Measurements from ENCODE around the gene SLC6A9.

The SLC6A9 gene

DNA sequence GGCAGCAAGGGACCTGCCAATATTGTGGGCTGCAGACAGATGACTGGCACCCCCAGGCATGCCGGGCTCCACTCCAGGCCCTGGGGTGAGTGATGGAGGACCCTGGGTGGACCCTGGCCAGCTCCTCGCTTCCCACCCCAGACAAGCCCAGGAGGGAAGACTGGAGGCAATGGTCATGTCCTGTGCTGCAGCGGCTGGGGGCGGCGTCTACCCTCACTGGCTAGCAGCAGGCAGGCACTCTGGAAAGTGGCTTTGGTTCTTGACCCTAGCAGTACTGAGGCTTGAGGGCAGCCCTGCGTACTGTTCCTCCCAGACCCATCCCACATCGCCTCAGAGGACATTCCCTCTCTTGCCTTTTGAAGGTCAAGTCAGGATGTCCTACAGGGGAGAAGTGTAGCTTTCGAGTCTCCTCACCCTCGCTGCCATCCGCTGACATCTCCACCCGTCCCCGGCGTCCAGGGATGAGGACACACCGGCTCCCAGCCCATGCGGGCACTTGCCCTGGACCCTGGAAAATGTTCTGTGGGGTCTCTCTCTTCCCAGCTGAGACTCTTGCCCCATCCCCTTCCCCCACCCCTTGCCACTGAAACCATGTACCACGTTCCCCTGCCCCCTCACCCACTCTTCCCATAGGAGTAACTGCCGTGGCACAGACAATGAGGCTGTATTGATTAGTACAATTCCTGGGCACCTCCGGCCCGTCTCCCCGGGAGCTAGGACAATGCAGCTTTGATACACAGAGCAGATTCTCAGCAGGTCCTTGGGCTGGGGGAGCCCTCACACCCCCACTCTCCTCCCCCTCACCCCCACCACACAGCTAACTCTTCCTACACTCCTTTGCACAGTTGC is 15.0 kb downstream of the SLC6A9 start:
- TF ChIP-seq NFIC (IDR thresholded peaks at IDR 0.05) = no peak

- TF ChIP-seq EP300 (IDR thresholded peaks at IDR 0.05; ENCODE audit: borderline replicate concordance) (no peak), NFIC (IDR thresholded peaks at IDR 0.05) (no peak), MAX (IDR thresholded peaks at IDR 0.05) (no peak), TCF12 (IDR thresholded peaks at IDR 0.05; ENCODE audit: low read depth) (no peak), ZBTB7A (IDR thresholded peaks at IDR 0.05; ENCODE audit: low read depth) (no peak), CREB1 (IDR thresholded peaks at IDR 0.05; ENCODE audit: low read depth) (no peak), TEAD4 (IDR thresholded peaks at IDR 0.05) (no peak), RAD21 (IDR thresholded peaks at IDR 0.05; ENCODE audit: low read depth) (no peak), YY1 (IDR thresholded peaks at IDR 0.05; ENCODE audit: low read depth) (no peak), EGR1 (IDR thresholded peaks at IDR 0.05) (no peak), TAF1 (IDR thresholded peaks at IDR 0.05; ENCODE audit: low read depth) (no peak), FOXM1 (IDR thresholded peaks at IDR 0.05; ENCODE audit: borderline replicate concordance, low read depth) (no peak), CEBPB (IDR thresholded peaks at IDR 0.05) (no peak)
- TF ChIP-seq, protein P1, sequence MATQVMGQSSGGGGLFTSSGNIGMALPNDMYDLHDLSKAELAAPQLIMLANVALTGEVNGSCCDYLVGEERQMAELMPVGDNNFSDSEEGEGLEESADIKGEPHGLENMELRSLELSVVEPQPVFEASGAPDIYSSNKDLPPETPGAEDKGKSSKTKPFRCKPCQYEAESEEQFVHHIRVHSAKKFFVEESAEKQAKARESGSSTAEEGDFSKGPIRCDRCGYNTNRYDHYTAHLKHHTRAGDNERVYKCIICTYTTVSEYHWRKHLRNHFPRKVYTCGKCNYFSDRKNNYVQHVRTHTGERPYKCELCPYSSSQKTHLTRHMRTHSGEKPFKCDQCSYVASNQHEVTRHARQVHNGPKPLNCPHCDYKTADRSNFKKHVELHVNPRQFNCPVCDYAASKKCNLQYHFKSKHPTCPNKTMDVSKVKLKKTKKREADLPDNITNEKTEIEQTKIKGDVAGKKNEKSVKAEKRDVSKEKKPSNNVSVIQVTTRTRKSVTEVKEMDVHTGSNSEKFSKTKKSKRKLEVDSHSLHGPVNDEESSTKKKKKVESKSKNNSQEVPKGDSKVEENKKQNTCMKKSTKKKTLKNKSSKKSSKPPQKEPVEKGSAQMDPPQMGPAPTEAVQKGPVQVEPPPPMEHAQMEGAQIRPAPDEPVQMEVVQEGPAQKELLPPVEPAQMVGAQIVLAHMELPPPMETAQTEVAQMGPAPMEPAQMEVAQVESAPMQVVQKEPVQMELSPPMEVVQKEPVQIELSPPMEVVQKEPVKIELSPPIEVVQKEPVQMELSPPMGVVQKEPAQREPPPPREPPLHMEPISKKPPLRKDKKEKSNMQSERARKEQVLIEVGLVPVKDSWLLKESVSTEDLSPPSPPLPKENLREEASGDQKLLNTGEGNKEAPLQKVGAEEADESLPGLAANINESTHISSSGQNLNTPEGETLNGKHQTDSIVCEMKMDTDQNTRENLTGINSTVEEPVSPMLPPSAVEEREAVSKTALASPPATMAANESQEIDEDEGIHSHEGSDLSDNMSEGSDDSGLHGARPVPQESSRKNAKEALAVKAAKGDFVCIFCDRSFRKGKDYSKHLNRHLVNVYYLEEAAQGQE (IDR thresholded peaks at IDR 0.05; ENCODE audit: low read depth) = no peak
- TF ChIP-seq, protein P2, sequence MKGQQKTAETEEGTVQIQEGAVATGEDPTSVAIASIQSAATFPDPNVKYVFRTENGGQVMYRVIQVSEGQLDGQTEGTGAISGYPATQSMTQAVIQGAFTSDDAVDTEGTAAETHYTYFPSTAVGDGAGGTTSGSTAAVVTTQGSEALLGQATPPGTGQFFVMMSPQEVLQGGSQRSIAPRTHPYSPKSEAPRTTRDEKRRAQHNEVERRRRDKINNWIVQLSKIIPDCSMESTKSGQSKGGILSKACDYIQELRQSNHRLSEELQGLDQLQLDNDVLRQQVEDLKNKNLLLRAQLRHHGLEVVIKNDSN (IDR thresholded peaks at IDR 0.05) = no peak
Observed at GRCh38 chr1:44015206-44015605, 16.1 kb downstream of the SLC6A9 start.

- TF ChIP-seq CREB1 (IDR thresholded peaks at IDR 0.05; ENCODE audit: low read depth) (no peak), FOXM1 (IDR thresholded peaks at IDR 0.05; ENCODE audit: borderline replicate concordance, low read depth) (no peak), TAF1 (IDR thresholded peaks at IDR 0.05; ENCODE audit: low read depth) (no peak), RAD21 (IDR thresholded peaks at IDR 0.05; ENCODE audit: low read depth) (no peak), EGR1 (IDR thresholded peaks at IDR 0.05) (no peak), CEBPB (IDR thresholded peaks at IDR 0.05) (no peak), TEAD4 (IDR thresholded peaks at IDR 0.05) (no peak), YY1 (IDR thresholded peaks at IDR 0.05; ENCODE audit: low read depth) (no peak), NFIC (IDR thresholded peaks at IDR 0.05) (no peak), ZBTB7A (IDR thresholded peaks at IDR 0.05; ENCODE audit: low read depth) (no peak), MAX (IDR thresholded peaks at IDR 0.05) (no peak), TCF12 (IDR thresholded peaks at IDR 0.05; ENCODE audit: low read depth) (no peak), EP300 (IDR thresholded peaks at IDR 0.05; ENCODE audit: borderline replicate concordance) (no peak)
- TF ChIP-seq, protein P1 (IDR thresholded peaks at IDR 0.05; ENCODE audit: low read depth) = no peak
- TF ChIP-seq, protein P2 (IDR thresholded peaks at IDR 0.05) = no peak
Observed at GRCh38 chr1:44014365-44015104, 16.7 kb downstream of the SLC6A9 start.

GRCh38 chr1:44013949-44014348 is 17.3 kb downstream of the SLC6A9 start:
- TF ChIP-seq CEBPB (IDR thresholded peaks at IDR 0.05) (no peak), TCF12 (IDR thresholded peaks at IDR 0.05; ENCODE audit: low read depth) (no peak), RAD21 (IDR thresholded peaks at IDR 0.05; ENCODE audit: low read depth) (no peak), EP300 (IDR thresholded peaks at IDR 0.05; ENCODE audit: borderline replicate concordance) (no peak), MAX (IDR thresholded peaks at IDR 0.05) (no peak), TEAD4 (IDR thresholded peaks at IDR 0.05) (no peak), FOXM1 (IDR thresholded peaks at IDR 0.05; ENCODE audit: borderline replicate concordance, low read depth) (no peak), ZBTB7A (IDR thresholded peaks at IDR 0.05; ENCODE audit: low read depth) (no peak), NFIC (IDR thresholded peaks at IDR 0.05) (no peak), CREB1 (IDR thresholded peaks at IDR 0.05; ENCODE audit: low read depth) (no peak)
- TF ChIP-seq, protein P2 (IDR thresholded peaks at IDR 0.05) = no peak
- TF ChIP-seq, protein P1 (IDR thresholded peaks at IDR 0.05; ENCODE audit: low read depth) = no peak
